HepG2 (cell line): ENCODE data around the gene DNAJC10. TPM values are rescaled to one million over a fixed set of nuclear protein-coding genes. Genes with fewer than 3 reads are reported as not detected.
"Not testable (repeated sequence)": the region's sequence is repeated elsewhere in the genome, so short reads cannot be mapped to it uniquely, and the experiment has no call there.

Source experiments
- ATAC-seq: fragments of 200-7000 bp; cut with Tn5 transposase; 3 replicates; pipeline ENCODE4 v1.9.1; 2020; ENCODE audit warnings: mild to moderate bottlenecking, moderate library complexity
- BruUV-seq: library from RNA; stranded (reverse); fragments of 400-500 nt; replicated peaks from 2 replicates; lab custom pipeline; 2021; lab: Mats Ljungman, UMichigan
- CTCF ChIA-PET: fragments of 300-600 bp; formaldehyde crosslinking; extraction: SDS; loops from one replicate; lab custom pipeline; 2021; ENCODE audit warnings: low total read pairs, inconsistent platforms, low intra/inter-chr PET ratio; lab: Yijun Ruan, JAX
- POLR2A ChIA-PET: fragments of 350-600 bp; sonication (Branson Sonifier 250); formaldehyde crosslinking; loops from one replicate; lab custom pipeline; 2020; ENCODE audit warnings: antibody characterized with exemption, inconsistent platforms; lab: Yijun Ruan, JAX
- DNase-seq: peaks from one replicate; pipeline ENCODE4 v3.0.0-alpha.2; 2015; ENCODE audit warnings: low spot score
- FAIRE-seq: peaks from 3 replicates; lab custom pipeline; 2011; peaks lifted over from hg19 to GRCh38; lab: Jason Lieb, UNC
- H2AFZ ChIP-seq: one replicate; pipeline ENCODE4 v1.6.1; 2011; ENCODE audit warnings: low read length, inconsistent platforms
- H3K27ac ChIP-seq: fragments of 300-600 bp; 3 replicates; pipeline ENCODE4 v1.8.0; 2011; ENCODE audit warnings: mixed run types, mild to moderate bottlenecking, mixed read lengths, low read length, inconsistent platforms; ENCODE audit not compliant: insufficient read depth; ENCODE audit errors: extremely low read length
- H3K27me3 ChIP-seq, 2 experiments: fragments of 200-600 bp in 1 of 2; 2 replicates in 1 of 2; 3 replicates in 1 of 2; pipeline versions ENCODE4 v1.6.0 to v1.8.0; 2011; ENCODE audit warnings: low read length in 2 of 2, mild to moderate bottlenecking in 2 of 2, moderate library complexity in 2 of 2, inconsistent platforms in 1 of 2; ENCODE audit not compliant: insufficient read depth in 2 of 2, control insufficient read depth in 1 of 2
- H3K36me3 ChIP-seq, 2 experiments: fragments of 200-600 bp in 1 of 2; replicated peaks in 1 of 2; 2 replicates in 1 of 2; 3 replicates in 1 of 2; pipeline versions ENCODE4 v1.5.1 to v1.8.0; 2011; ENCODE audit warnings: low read length in 2 of 2, inconsistent platforms in 1 of 2; ENCODE audit not compliant: insufficient read depth in 2 of 2, control insufficient read depth in 1 of 2
- H3K4me1 ChIP-seq: 2 replicates; pipeline ENCODE4 v1.5.1; 2012; ENCODE audit warnings: low read length, inconsistent platforms; ENCODE audit not compliant: insufficient read depth
- H3K4me2 ChIP-seq: 2 replicates; pipeline ENCODE4 v1.6.0; 2011; ENCODE audit warnings: low read depth, low read length, inconsistent platforms
- H3K4me3 ChIP-seq, 3 experiments: fragments of 200-600 bp in 1 of 3; sonication (generic), shearing (Covaris generic) in 1 of 3; replicated peaks in 1 of 3; 2 replicates each; pipeline ENCODE4 v1.5.1; 2011 to 2016; ENCODE audit warnings: low read length in 3 of 3, inconsistent platforms in 2 of 3, low read depth in 2 of 3, mild to moderate bottlenecking in 2 of 3, control low read depth in 1 of 3, mixed read lengths in 1 of 3; ENCODE audit not compliant: insufficient read depth in 1 of 3
- H3K79me2 ChIP-seq: one replicate; pipeline ENCODE4 v1.6.1; 2011; ENCODE audit warnings: low read length, inconsistent platforms; ENCODE audit not compliant: insufficient read depth
- H3K9ac ChIP-seq: 2 replicates; pipeline ENCODE4 v1.6.0; 2011; ENCODE audit warnings: mild to moderate bottlenecking, low read depth, low read length, inconsistent platforms; ENCODE audit not compliant: insufficient read depth
- H3K9me3 ChIP-seq: 2 replicates; pipeline ENCODE4 v1.5.1; 2012; ENCODE audit warnings: mild to moderate bottlenecking, low read length
- H4K20me1 ChIP-seq: 2 replicates; pipeline ENCODE4 v1.6.0; 2011; ENCODE audit warnings: inconsistent platforms, mild to moderate bottlenecking, low read length, moderate library complexity; ENCODE audit not compliant: insufficient read depth
- CEBPB ChIP-seq: IDR thresholded peaks from 2 replicates; pipeline ENCODE4 v1.6.1; 2011; ENCODE audit warnings: low read depth, low read length, improper control_type of control experiment, borderline replicate concordance
- HMG20A ChIP-seq: IDR thresholded peaks from 2 replicates; pipeline ENCODE4 v1.6.1; 2016; ENCODE audit warnings: borderline replicate concordance
- MAFF ChIP-seq: IDR thresholded peaks from 2 replicates; pipeline ENCODE4 v1.6.1; 2011; ENCODE audit warnings: low read depth, low read length, improper control_type of control experiment
- MAFK ChIP-seq, 2 experiments: IDR thresholded peaks in 1 of 2; conservative IDR thresholded peaks in 1 of 2; 2 replicates each; pipeline ENCODE4 v1.6.1; 2011; ENCODE audit warnings: improper control_type of control experiment in 2 of 2, low read length in 2 of 2
- POLR2AphosphoS2 ChIP-seq: IDR thresholded peaks from 2 replicates; pipeline ENCODE4 v1.6.1; 2011; ENCODE audit warnings: low read depth, low read length, improper control_type of control experiment
- ZMYM3 ChIP-seq: sonication (generic); formaldehyde crosslinking; IDR thresholded peaks from 2 replicates; pipeline ENCODE4 v1.5.1; 2020; ENCODE audit warnings: mild to moderate bottlenecking, missing genetic modification reagents
- ZNF121 ChIP-seq: sonication (generic); formaldehyde crosslinking; IDR thresholded peaks from 2 replicates; pipeline ENCODE4 v1.5.0; 2020; ENCODE audit warnings: mild to moderate bottlenecking, missing genetic modification reagents
- ZNF563 ChIP-seq: sonication (generic); formaldehyde crosslinking; IDR thresholded peaks from 2 replicates; pipeline ENCODE4 v1.8.0; 2022; ENCODE audit warnings: mild to moderate bottlenecking, moderate library complexity, missing genetic modification reagents
- ZNF780A ChIP-seq: sonication (generic); formaldehyde crosslinking; IDR thresholded peaks from 2 replicates; pipeline ENCODE4 v1.8.0; 2022; ENCODE audit warnings: mild to moderate bottlenecking, missing genetic modification reagents, moderate library complexity
- ZSCAN31 ChIP-seq: sonication (generic); formaldehyde crosslinking; IDR thresholded peaks from 2 replicates; pipeline ENCODE4 v1.5.0; 2020; ENCODE audit warnings: low read depth, mild to moderate bottlenecking, missing genetic modification reagents
- WGBS: methylation state at CpG from one replicate; pipeline ENCODE4 v1.1.6; 2017; ENCODE audit warnings: low lambda C conversion rate; 5-methylcytosine and 5-hydroxymethylcytosine counted together
- in situ Hi-C: cut with HindIII; loops from 2 replicates; pipeline ENCODE4 v1.10.0; 2017; ENCODE audit warnings: low pct_unique_long_range_greater_than_20kb; ENCODE audit not compliant: extremely low pct_ligation_motif_present
- intact Hi-C: fragments of 100-400 bp; cut with micrococcal nuclease; formaldehyde crosslinking; loops from one replicate; pipeline ENCODE4 v1.10.0; 2022; ENCODE audit not compliant: unreplicated experiment
- polyA plus RNA-seq, 8 experiments: library from polyadenylated mRNA; depleted of rRNA in 3 of 8; stranded (reverse) in 7 of 8; unstranded in 1 of 8; fragments of >200 nt; fragmentation: Illumina TruSeq in 4 of 8; extraction: Trizol in 4 of 8; gene quantifications; 2 replicates each; pipeline versions ENCODE4 v1.2.1 to v1.2.3, GENCODE V29; 2011 to 2016; ENCODE audit warnings: low read depth in 4 of 8, missing spikeins in 1 of 8, mixed read lengths in 1 of 8; ENCODE audit not compliant: insufficient read depth in 1 of 8
- total RNA-seq, 5 experiments: library from RNA; depleted of rRNA; stranded (reverse); fragments of >200 nt; fragmentation: Illumina TruSeq; extraction: Trizol; gene quantifications; 2 replicates each; pipeline ENCODE4 v1.2.3, GENCODE V29; 2016; ENCODE audit warnings: low read depth in 1 of 5
- TF ChIP-seq, protein P1 (sequence below): sonication (generic); formaldehyde crosslinking; IDR thresholded peaks from 2 replicates; pipeline ENCODE4 v1.4.0; 2020; ENCODE audit warnings: missing genetic modification reagents, borderline replicate concordance

DNAJC10 gene
- total and polyA plus RNA-seq, 2 of the 13 experiments (the other 11 are each of a cell fraction or from before 2014, with no cell fraction given), result 44.1 to 178 TPM

DNA sequence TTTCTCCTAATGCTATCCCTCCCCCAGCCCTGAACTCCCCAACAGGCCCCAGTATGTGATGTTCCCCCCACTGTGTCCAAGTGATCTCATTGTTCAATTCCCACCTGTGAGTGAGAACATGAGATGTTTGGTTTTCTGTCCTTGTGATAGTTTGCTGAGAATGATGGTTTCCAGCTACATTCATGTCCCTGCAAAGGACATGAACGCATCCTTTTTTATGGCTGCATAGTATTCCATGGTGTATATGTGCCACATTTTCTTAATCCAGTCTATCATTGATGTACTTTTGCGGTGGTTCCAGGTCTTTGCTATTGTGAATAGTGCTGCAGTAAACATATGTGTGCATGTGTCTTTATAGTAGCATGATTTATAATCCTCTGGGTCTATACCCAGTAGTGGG, 52.9 kb downstream of the DNAJC10 start:
- CTCF ChIA-PET, POLR2A ChIA-PET: not testable (repeated sequence)
- in situ Hi-C loops, result loop anchor here (5.0 kb wide), 1 partner anchor 208 kb away; no protein-coding TSS in a partner anchor

DNA sequence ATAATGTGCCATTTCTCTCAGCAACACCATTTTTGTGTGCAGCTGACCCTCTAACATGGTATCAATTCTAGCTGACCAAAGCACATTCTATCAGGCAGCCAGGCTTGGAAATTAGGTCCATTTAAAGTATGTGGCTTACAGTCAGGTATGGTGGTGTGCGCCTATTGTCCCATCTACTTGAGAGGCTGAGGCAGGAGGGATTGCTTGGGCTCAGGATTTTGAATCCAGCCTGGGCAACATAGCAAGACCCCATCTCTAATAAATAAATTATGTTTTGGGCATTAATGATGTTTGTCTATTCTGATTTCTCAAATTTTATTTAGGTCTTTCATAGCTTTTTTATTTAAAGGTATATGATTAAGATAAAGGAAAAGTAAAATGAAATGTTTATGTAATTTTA, 63.3 kb downstream of the DNAJC10 start:
- 100% methylated on average over 1 of the region's 1 CpG for whole genome bisulfite sequencing
- Histone ChIP-seq H3K4me2 (no peak overlapping the region), H3K27me3 (no peaks in the 10 kb centered on the region), H3K27ac (no peak overlapping the region), H2AFZ (no peak overlapping the region), H3K4me3 (no peak overlapping the region), H3K9me3 (no peaks in the 10 kb centered on the region), H3K36me3 (peaks cover 8 to 32% of the 10 kb centered on the region in 2 experiments), H3K4me1 (no peaks in the 10 kb centered on the region), H3K9ac (no peak overlapping the region), H3K79me2 (no peaks in the 10 kb centered on the region), H4K20me1 (no peaks in the 10 kb centered on the region)
- in situ Hi-C loops, result no loop called here
- CTCF ChIA-PET, result no interaction called here
- no peak for FAIRE-seq
- DNase-seq, result no peak
- no peak for TF ChIP-seq ZNF563 (CRISPR knock-in tag)
- TF ChIP-seq ZSCAN31 (CRISPR knock-in tag), result no peak
- no peak for TF ChIP-seq HMG20A (CRISPR knock-in tag)
- peak; percentile 27; the same call in 1 of the 2 replicates for TF ChIP-seq MAFF
- TF ChIP-seq MAFK (conservative IDR thresholded peaks at IDR 0.05 in 1 of 2, IDR thresholded peaks at IDR 0.05 in 1 of 2; ENCODE audit: low read length in 2 of 2), result peak; percentile 46 to 60
- TF ChIP-seq CEBPB, result no peak
- TF ChIP-seq, protein P1, sequence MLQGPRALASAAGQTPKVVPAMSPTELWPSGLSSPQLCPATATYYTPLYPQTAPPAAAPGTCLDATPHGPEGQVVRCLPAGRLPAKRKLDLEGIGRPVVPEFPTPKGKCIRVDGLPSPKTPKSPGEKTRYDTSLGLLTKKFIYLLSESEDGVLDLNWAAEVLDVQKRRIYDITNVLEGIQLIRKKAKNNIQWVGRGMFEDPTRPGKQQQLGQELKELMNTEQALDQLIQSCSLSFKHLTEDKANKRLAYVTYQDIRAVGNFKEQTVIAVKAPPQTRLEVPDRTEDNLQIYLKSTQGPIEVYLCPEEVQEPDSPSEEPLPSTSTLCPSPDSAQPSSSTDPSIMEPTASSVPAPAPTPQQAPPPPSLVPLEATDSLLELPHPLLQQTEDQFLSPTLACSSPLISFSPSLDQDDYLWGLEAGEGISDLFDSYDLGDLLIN, result no peak
- TF ChIP-seq POLR2AphosphoS2, result no peak
- peak; percentile 82 for TF ChIP-seq ZNF121 (CRISPR knock-in tag)
- TF ChIP-seq ZNF780A, result no peak
- no TSS peak for BruUV-seq
- intact Hi-C loops, result no loop called here
- ATAC-seq, result no peak
- POLR2A ChIA-PET, result no interaction called here

More for the DNA sequence above, 52.9 kb downstream of the DNAJC10 start:
- H3K4me1 ChIP-seq, H3K4me3 ChIP-seq, H3K27ac ChIP-seq, BruUV-seq, H3K27me3 ChIP-seq, H2AFZ ChIP-seq, DNase-seq, ATAC-seq, H3K9ac ChIP-seq, H4K20me1 ChIP-seq, H3K9me3 ChIP-seq, H3K4me2 ChIP-seq, FAIRE-seq, H3K79me2 ChIP-seq: not testable (repeated sequence)
- 0 out of 2 replicates have a peak, but pooled peaks have one; percentile 25 for TF ChIP-seq ZMYM3 (CRISPR knock-in tag)
- 100% methylated on average over 2 of the region's 2 CpGs for WGBS
- intact Hi-C loops, result loop anchor here (10.0 kb wide), 1 partner anchor 584 kb away; no protein-coding TSS in a partner anchor
- H3K36me3 ChIP-seq, result peaks cover 10 to 42% of the 10 kb centered on the region in 2 experiments

DNA sequence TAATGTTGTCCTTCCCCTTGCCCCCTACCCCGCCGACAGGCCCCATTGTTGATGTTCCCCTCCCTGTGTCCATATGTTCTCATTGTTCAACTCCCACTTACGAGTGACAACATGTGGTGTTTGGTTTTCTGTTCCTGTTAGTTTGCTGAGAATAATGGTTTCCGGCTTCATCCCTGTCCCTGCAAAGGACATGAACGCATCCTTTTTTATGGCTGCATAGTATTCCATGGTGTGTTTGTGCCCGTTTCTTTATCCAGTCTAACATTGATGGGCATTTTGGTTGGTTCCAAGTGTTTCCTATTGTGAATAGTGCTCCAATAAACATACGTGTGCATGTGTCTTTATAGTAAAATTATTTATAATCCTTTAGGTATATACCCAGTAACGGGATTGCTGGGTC, 65.0 kb downstream of the DNAJC10 start:
- H3K4me1 ChIP-seq, BruUV-seq, POLR2A ChIA-PET, FAIRE-seq, DNase-seq, H3K27ac ChIP-seq, CTCF ChIA-PET, H3K9me3 ChIP-seq, in situ Hi-C loops, H4K20me1 ChIP-seq, ATAC-seq, H3K79me2 ChIP-seq, H3K4me3 ChIP-seq, H2AFZ ChIP-seq, H3K9ac ChIP-seq, H3K27me3 ChIP-seq, intact Hi-C loops, H3K4me2 ChIP-seq: not testable (repeated sequence)
- H3K36me3 ChIP-seq, result peaks cover 6 to 19% of the 10 kb centered on the region in 2 experiments
- 96% methylated on average over 8 of the region's 8 CpGs for WGBS
